ENCODE results near the gene PRRX2.

PRRX2 gene

DNA sequence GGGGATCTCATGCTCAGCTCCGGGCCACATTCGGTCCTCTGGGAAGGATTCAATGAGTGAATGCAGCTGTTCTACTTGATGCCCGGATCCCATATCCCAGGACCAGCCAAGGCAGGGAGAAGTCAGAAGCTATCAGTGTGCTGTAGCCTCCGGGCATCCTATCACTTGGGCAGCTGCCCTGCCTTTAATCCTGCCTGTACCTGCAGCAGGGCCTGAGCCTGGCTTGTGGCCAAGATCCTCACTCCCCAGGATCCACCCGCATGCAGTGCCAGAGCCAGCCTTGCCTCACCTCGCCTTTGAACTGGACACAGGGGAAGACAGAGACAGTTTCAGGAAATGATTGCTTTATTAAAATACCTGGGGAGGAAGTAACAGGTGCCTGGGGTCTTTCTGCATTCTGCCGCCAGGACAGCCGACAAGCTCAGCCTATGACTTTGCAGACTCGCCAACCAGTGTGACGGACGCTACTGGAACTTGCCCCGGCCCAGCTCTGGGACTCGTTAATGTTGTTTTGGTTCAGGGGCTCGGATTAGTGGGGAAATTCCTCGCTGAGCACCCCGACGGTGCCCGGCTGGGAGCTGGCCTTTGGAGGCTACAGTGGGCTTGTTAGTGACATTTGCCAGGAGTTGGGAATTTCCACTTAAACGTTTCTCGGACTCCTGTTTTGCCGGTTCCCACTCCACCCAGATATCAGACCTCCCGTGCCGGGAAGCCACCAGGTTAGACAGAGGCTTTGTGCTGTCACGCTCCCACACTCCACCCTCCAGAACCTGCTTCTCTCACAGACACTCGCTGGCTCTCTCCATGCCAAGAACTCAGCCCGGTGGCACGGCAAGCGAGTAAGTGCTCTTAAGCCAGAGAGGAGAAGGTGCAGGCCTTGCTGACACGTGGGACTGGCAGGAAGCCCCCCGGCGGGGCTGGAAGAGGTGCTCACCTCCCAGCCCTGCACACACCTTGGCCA is 86.7 kb downstream of the PRRX2 start:
- Histone ChIP-seq H3K9me3 (ENCODE audit: control extremely low read depth in 1 of 5, control insufficient read depth in 4 of 5, insufficient read depth in 2 of 5, low read depth in 1 of 5, low read length in 4 of 5) (no peaks in the 10 kb centered on the region), H3K4me3 (ENCODE audit: control insufficient read depth in 1 of 7, extremely low read depth in 1 of 7, insufficient read depth in 4 of 7, low read depth in 2 of 7, low read length in 6 of 7) (peak overlapping the region in 1 of 7 experiments; percentile 11), H3K4me1 (ENCODE audit: control extremely low read depth in 1 of 4, control insufficient read depth in 4 of 4, insufficient read depth in 4 of 4, low read length in 3 of 4) (peaks cover 0 to 13% (median 9%) of the 10 kb centered on the region in 4 experiments), H3K27me3 (replicated peaks in 2 of 5; ENCODE audit: control insufficient read depth in 4 of 5, insufficient read depth in 5 of 5, low read length in 4 of 5) (peaks cover 0 to 25% (median 17%) of the 10 kb centered on the region in 5 experiments), H3K27ac (ENCODE audit: insufficient read depth in 1 of 2, low read depth in 1 of 2, low read length in 2 of 2, poor library complexity in 1 of 2, severe bottlenecking in 2 of 2) (no peak overlapping the region), H3K36me3 (ENCODE audit: control insufficient read depth in 4 of 4, insufficient read depth in 4 of 4, low read length in 3 of 4) (no peaks in the 10 kb centered on the region)
- ChIA-PET CTCF (interaction anchor here (1.1 to 5.5 kb wide), 3 partner anchors 12 to 23 kb away, joined by 3 to 46 read pairs (median 3); no protein-coding TSS in a partner anchor), POLR2A (no interaction called here)
- 75% methylated on average over 26 of the region's 31 CpGs for WGBS (ENCODE audit: insufficient coverage)
- no peak for DNase-seq

DNA sequence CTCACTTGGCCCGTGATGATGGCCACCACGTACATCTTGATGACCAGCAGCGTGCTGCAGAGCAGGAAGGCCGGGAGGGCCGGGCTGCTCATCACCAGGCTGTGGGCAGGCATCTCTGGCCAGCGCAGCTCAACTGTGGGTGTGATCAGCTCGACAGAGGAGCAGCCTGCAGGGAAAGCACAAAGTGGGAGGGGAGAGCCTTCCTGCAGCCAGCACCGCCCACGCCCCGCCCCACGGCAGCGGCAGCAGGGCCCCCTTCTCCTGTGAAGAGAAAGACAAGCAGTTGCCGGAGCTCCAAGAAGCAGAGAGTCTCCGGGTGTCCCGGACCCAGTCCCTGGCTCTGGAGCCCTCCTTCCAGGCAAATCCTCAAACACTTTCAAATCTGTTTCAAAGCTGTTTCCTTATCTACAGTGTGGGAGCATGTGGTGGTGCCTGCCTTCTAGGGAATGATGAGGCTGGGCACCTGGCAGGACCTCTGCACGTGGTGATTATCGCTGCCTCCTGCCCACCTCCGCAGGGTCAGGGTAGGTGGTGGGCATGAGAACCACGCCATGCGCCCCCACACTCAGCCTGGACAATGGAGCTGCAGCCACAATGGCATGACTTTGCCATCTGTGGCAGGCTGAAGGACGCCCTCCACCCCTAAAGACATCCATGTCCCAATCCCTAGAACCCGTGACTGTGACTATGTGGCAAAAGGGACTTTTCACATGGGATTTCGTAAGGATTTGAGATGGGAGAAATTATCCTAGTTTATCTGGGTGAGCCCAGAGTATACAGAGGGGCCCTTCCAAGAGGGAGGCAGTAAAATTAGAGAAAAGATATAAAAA is 87.7 kb downstream of the PRRX2 start, which contains the start of gene PTGES:
TSS of gene PTGES (minus strand) at position 143 of the 830 bp plus-strand sequence. CDS start at position 113, 30 bp downstream.
- WGBS (ENCODE audit: insufficient coverage): 30% methylated on average over 16 of the region's 23 CpGs
- H3K27me3 ChIP-seq (replicated peaks in 2 of 5; ENCODE audit: control insufficient read depth in 4 of 5, insufficient read depth in 5 of 5, low read length in 4 of 5): peaks cover 0 to 25% (median 17%) of the 10 kb centered on the region in 5 experiments
- CTCF ChIA-PET: interaction anchor here (5.5 kb wide), 1 partner anchor 13 kb away, joined by 46 read pairs; no protein-coding TSS in a partner anchor
- H3K4me1 ChIP-seq (ENCODE audit: control extremely low read depth in 1 of 4, control insufficient read depth in 4 of 4, insufficient read depth in 4 of 4, low read length in 3 of 4): peaks cover 0 to 20% (median 13%) of the 10 kb centered on the region in 4 experiments
- no peak within 1 kb of the TSS for H3K27ac ChIP-seq (ENCODE audit: insufficient read depth in 1 of 2, low read depth in 1 of 2, low read length in 2 of 2, poor library complexity in 1 of 2, severe bottlenecking in 2 of 2)
- POLR2A ChIA-PET: no interaction called here
- DNase-seq: peak; percentile 31 to 71 (median 71)
- peak within 1 kb of the TSS in 3 of 7 experiments; percentile 11 to 31 (median 24) for H3K4me3 ChIP-seq (ENCODE audit: control insufficient read depth in 1 of 7, extremely low read depth in 1 of 7, insufficient read depth in 4 of 7, low read depth in 2 of 7, low read length in 6 of 7)
- no peaks in the 10 kb centered on the region for H3K36me3 ChIP-seq (ENCODE audit: control insufficient read depth in 4 of 4, insufficient read depth in 4 of 4, low read length in 3 of 4)
- no peaks in the 10 kb centered on the region for H3K9me3 ChIP-seq (ENCODE audit: control extremely low read depth in 1 of 5, control insufficient read depth in 4 of 5, insufficient read depth in 2 of 5, low read depth in 1 of 5, low read length in 4 of 5)

DNA sequence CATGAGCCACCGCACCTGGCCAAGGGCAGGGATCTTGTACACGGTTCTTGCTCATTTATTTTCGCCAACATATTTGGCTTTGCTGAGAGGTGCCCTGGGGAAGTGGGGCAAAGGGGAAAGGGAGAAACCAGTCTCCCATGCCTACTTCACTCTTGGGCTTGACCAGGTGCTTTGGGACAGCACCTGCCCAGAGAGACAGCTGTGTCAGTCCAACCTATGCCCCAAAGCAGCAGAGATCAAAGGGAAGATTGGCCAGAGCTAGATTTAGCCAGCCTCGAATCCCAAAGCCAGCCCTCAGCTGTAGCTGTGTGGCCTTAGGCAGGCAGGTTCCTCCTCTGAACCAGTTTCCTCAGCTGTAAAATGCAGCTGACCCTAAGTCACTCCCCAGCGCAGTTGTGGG is 89.7 kb downstream of the PRRX2 start:
- no peak for DNase-seq
- Histone ChIP-seq H3K36me3 (ENCODE audit: control insufficient read depth in 4 of 4, insufficient read depth in 4 of 4, low read length in 3 of 4) (no peaks in the 10 kb centered on the region), H3K4me3 (ENCODE audit: control insufficient read depth in 1 of 7, extremely low read depth in 1 of 7, insufficient read depth in 4 of 7, low read depth in 2 of 7, low read length in 6 of 7) (no peak overlapping the region), H3K27me3 (replicated peaks in 2 of 5; ENCODE audit: control insufficient read depth in 4 of 5, insufficient read depth in 5 of 5, low read length in 4 of 5) (peaks cover 0 to 25% (median 17%) of the 10 kb centered on the region in 5 experiments), H3K27ac (ENCODE audit: insufficient read depth in 1 of 2, low read depth in 1 of 2, low read length in 2 of 2, poor library complexity in 1 of 2, severe bottlenecking in 2 of 2) (no peak overlapping the region), H3K4me1 (ENCODE audit: control extremely low read depth in 1 of 4, control insufficient read depth in 4 of 4, insufficient read depth in 4 of 4, low read length in 3 of 4) (peaks cover 0 to 20% (median 13%) of the 10 kb centered on the region in 4 experiments), H3K9me3 (ENCODE audit: control extremely low read depth in 1 of 5, control insufficient read depth in 4 of 5, insufficient read depth in 2 of 5, low read depth in 1 of 5, low read length in 4 of 5) (no peaks in the 10 kb centered on the region)
- ChIA-PET CTCF (interaction anchor here (0.7 to 2.6 kb wide), 10 partner anchors 13 to 35 kb away, joined by 3 to 14 read pairs (median 4); no protein-coding TSS in a partner anchor), POLR2A (no interaction called here)
- 97% methylated on average over 5 of the region's 5 CpGs for WGBS (ENCODE audit: insufficient coverage)

DNA sequence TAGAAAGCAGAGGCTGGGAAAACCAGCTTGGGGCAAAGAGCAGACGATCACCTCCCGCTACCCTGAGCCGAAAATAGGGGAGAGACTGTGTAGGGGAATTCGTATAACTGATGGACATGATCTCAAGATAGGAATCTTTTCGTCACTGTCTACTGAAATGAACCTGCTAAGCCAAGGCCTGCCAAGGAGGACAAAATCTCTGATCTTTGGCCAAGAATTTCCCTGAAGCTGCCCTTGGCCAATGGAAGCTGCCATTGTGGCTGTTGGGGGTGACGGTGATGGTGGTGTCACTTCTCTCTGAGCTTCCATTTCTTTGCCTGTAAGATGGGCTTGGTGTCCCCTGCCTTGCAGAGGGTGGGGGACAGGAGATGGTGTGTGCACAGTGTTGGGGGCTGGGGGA is 90.7 kb downstream of the PRRX2 start:
- DNase-seq: no peak
- POLR2A ChIA-PET: no interaction called here
- Histone ChIP-seq H3K27ac (ENCODE audit: insufficient read depth in 1 of 2, low read depth in 1 of 2, low read length in 2 of 2, poor library complexity in 1 of 2, severe bottlenecking in 2 of 2) (no peak overlapping the region), H3K4me1 (ENCODE audit: control extremely low read depth in 1 of 4, control insufficient read depth in 4 of 4, insufficient read depth in 4 of 4, low read length in 3 of 4) (peaks cover 0 to 20% (median 13%) of the 10 kb centered on the region in 4 experiments), H3K9me3 (ENCODE audit: control extremely low read depth in 1 of 5, control insufficient read depth in 4 of 5, insufficient read depth in 2 of 5, low read depth in 1 of 5, low read length in 4 of 5) (no peaks in the 10 kb centered on the region), H3K4me3 (ENCODE audit: control insufficient read depth in 1 of 7, extremely low read depth in 1 of 7, insufficient read depth in 4 of 7, low read depth in 2 of 7, low read length in 6 of 7) (no peak overlapping the region), H3K27me3 (replicated peaks in 2 of 5; ENCODE audit: control insufficient read depth in 4 of 5, insufficient read depth in 5 of 5, low read length in 4 of 5) (peaks cover 0 to 25% (median 17%) of the 10 kb centered on the region in 5 experiments), H3K36me3 (ENCODE audit: control insufficient read depth in 4 of 4, insufficient read depth in 4 of 4, low read length in 3 of 4) (no peaks in the 10 kb centered on the region)
- CTCF ChIA-PET: interaction anchor here (0.6 to 2.6 kb wide), 11 partner anchors 10 to 453 kb away, joined by 3 to 14 read pairs (median 4); no protein-coding TSS in a partner anchor
- WGBS (ENCODE audit: insufficient coverage): 95% methylated on average over 6 of the region's 6 CpGs

DNA sequence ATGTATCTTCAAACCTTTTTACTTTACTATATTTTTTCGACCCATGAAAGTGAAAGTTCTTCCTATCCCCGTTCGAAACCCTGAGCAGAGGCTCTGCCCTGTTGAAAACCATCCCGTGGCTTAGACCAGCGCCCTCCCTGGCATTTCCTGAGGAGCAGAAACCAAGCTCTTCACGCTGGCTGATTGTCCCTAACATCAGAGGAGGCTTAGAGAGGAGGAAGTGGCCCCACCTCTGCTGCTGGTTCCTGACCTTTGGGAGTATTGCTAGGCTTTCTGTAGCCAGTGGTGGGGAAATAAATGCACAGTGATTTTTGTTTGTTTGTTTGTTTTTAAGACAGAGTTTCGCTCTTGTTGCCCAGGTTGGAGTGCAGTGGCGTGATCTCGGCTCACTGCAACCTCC is 91.6 kb downstream of the PRRX2 start:
- ChIA-PET POLR2A (no interaction called here), CTCF (interaction anchor here (0.9 to 2.6 kb wide), 5 partner anchors 11 to 25 kb away, joined by 3 to 14 read pairs (median 6); no protein-coding TSS in a partner anchor)
- Histone ChIP-seq H3K27me3 (replicated peaks in 2 of 5; ENCODE audit: control insufficient read depth in 4 of 5, insufficient read depth in 5 of 5, low read length in 4 of 5) (peaks cover 0 to 20% (median 15%) of the 10 kb centered on the region in 5 experiments), H3K9me3 (ENCODE audit: control extremely low read depth in 1 of 5, control insufficient read depth in 4 of 5, insufficient read depth in 2 of 5, low read depth in 1 of 5, low read length in 4 of 5) (no peaks in the 10 kb centered on the region), H3K27ac (ENCODE audit: insufficient read depth in 1 of 2, low read depth in 1 of 2, low read length in 2 of 2, poor library complexity in 1 of 2, severe bottlenecking in 2 of 2) (no peak overlapping the region), H3K36me3 (ENCODE audit: control insufficient read depth in 4 of 4, insufficient read depth in 4 of 4, low read length in 3 of 4) (no peaks in the 10 kb centered on the region), H3K4me1 (ENCODE audit: control extremely low read depth in 1 of 4, control insufficient read depth in 4 of 4, insufficient read depth in 4 of 4, low read length in 3 of 4) (peaks cover 0 to 20% (median 13%) of the 10 kb centered on the region in 4 experiments), H3K4me3 (ENCODE audit: control insufficient read depth in 1 of 7, extremely low read depth in 1 of 7, insufficient read depth in 4 of 7, low read depth in 2 of 7, low read length in 6 of 7) (peak overlapping the region in 3 of 7 experiments; percentile 37 to 54 (median 39))
- WGBS (ENCODE audit: insufficient coverage): 38% methylated on average over 6 of the region's 9 CpGs
- peak; percentile 22 to 40 (median 28) for DNase-seq

DNA sequence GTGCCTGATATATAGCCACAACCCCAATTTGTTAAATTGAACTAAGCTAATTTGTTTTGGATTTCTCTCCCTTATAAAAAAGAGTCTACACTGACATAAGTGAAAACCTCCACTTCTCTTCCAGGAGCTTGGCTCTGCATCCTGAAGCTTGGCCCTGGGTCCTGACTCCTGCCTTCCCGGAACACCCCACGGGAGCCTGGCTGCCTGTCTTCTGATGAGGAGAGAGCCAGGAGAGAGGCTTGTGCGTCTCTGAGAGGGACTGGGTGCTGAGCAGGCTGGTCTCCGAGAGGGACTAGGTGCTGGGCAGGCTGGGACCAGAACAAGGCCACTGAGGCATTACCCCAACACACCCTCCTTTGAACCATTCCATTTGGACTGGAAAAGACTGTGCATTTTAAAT is 93.9 kb downstream of the PRRX2 start:
- ChIA-PET CTCF (interaction anchor here (0.8 to 2.1 kb wide), 6 partner anchors 9 to 40 kb away, joined by 3 to 9 read pairs (median 4); no protein-coding TSS in a partner anchor), POLR2A (no interaction called here)
- no peaks in the 10 kb centered on the region for H3K36me3 ChIP-seq (ENCODE audit: control insufficient read depth in 4 of 4, insufficient read depth in 4 of 4, low read length in 3 of 4)
- DNase-seq: no peak
- peaks cover 0 to 10% (median 6%) of the 10 kb centered on the region in 4 experiments for H3K4me1 ChIP-seq (ENCODE audit: control extremely low read depth in 1 of 4, control insufficient read depth in 4 of 4, insufficient read depth in 4 of 4, low read length in 3 of 4)
- H3K4me3 ChIP-seq (ENCODE audit: control insufficient read depth in 1 of 7, extremely low read depth in 1 of 7, insufficient read depth in 4 of 7, low read depth in 2 of 7, low read length in 6 of 7): no peak overlapping the region
- 100% methylated on average over 1 of the region's 4 CpGs for WGBS (ENCODE audit: insufficient coverage)
- peaks cover 0 to 6% (median 0%) of the 10 kb centered on the region in 5 experiments for H3K27me3 ChIP-seq (replicated peaks in 2 of 5; ENCODE audit: control insufficient read depth in 4 of 5, insufficient read depth in 5 of 5, low read length in 4 of 5)
- H3K27ac ChIP-seq (ENCODE audit: insufficient read depth in 1 of 2, low read depth in 1 of 2, low read length in 2 of 2, poor library complexity in 1 of 2, severe bottlenecking in 2 of 2): no peak overlapping the region
- no peaks in the 10 kb centered on the region for H3K9me3 ChIP-seq (ENCODE audit: control extremely low read depth in 1 of 5, control insufficient read depth in 4 of 5, insufficient read depth in 2 of 5, low read depth in 1 of 5, low read length in 4 of 5)

Measured in common myeloid progenitor, CD34-positive (primary cell).